ENCODE results near the gene SOX8.

SOX8 gene

GRCh38 chr16:988471-989353 is 7.1 kb downstream of the SOX8 start:
- no peak for DNase-seq

- DNase-seq: no peak
These were observed 7.8 kb downstream of the SOX8 start for GRCh38 chr16:989354-989814.

GRCh38 chr16:990516-991291 is 9.1 kb downstream of the SOX8 start:
- no peak for DNase-seq

- DNase-seq: no peak
These were observed 9.8 kb downstream of the SOX8 start for GRCh38 chr16:991345-991744.

GRCh38 chr16:991773-992172 is 10.2 kb downstream of the SOX8 start:
- DNase-seq: no peak

GRCh38 chr16:993731-994130 is 12.2 kb downstream of the SOX8 start:
- no peak for DNase-seq

- DNase-seq: no peak
These were observed 13.5 kb downstream of the SOX8 start for GRCh38 chr16:995087-995486.

GRCh38 chr16:995783-996182 is 14.2 kb downstream of the SOX8 start:
- no peak for DNase-seq

GRCh38 chr16:996681-997080 is 15.1 kb downstream of the SOX8 start:
- DNase-seq: peak in 1 of 2 experiments; percentile 20

GRCh38 chr16:997440-998051 is 16.0 kb downstream of the SOX8 start:
- peak; percentile 62 to 75 for DNase-seq

GRCh38 chr16:998211-998610 is 16.6 kb downstream of the SOX8 start:
- peak in 1 of 2 experiments; percentile 36 for DNase-seq

GRCh38 chr16:998615-999014 is 17.0 kb downstream of the SOX8 start:
- no peak for DNase-seq

GRCh38 chr16:999677-1000076 is 18.1 kb downstream of the SOX8 start:
- no peak for DNase-seq

GRCh38 chr16:1000608-1001007 is 19.0 kb downstream of the SOX8 start:
- no peak for DNase-seq

GRCh38 chr16:1001096-1001495 is 19.5 kb downstream of the SOX8 start:
- DNase-seq: no peak

GRCh38 chr16:1002399-1003166 is 21.0 kb downstream of the SOX8 start:
- DNase-seq: peak; percentile 91 to 94

GRCh38 chr16:1003391-1004347 is 22.1 kb downstream of the SOX8 start:
- DNase-seq: peak; percentile 64 to 70

- no peak for DNase-seq
These were observed 23.7 kb downstream of the SOX8 start for GRCh38 chr16:1005286-1005685.

- DNase-seq: no peak
These were observed 25.2 kb downstream of the SOX8 start for GRCh38 chr16:1006781-1007180.

GRCh38 chr16:1007284-1007850 is 25.8 kb downstream of the SOX8 start:
- DNase-seq: no peak

- no peak for DNase-seq
These were observed 26.5 kb downstream of the SOX8 start for GRCh38 chr16:1008085-1008484.

Data from activated CD4-positive, alpha-beta T cell treated with anti-CD3 and anti-CD28 coated beads, Interleukin-2, amount 50 U/mL, for 48 hours (primary cell).